A673 (cell line): Measurements from ENCODE around the gene MEGF6.

ENCODE experiments used
- CTCF ChIP-seq: fragments of 300-800, 200-600 bp; sonication (generic); conservative IDR thresholded peaks from 2 replicates; pipeline ENCODE4 v1.5.1; 2017; ENCODE audit warnings: low read depth, mild to moderate bottlenecking, antibody characterized with exemption, low read length, moderate library complexity, mixed read lengths
- EZH2 ChIP-seq: fragments of 200-600 bp; sonication (generic); IDR thresholded peaks from 2 replicates; pipeline ENCODE4 v1.6.1; 2017; ENCODE audit warnings: borderline replicate concordance, low read depth, mild to moderate bottlenecking, mixed read lengths, antibody characterized with exemption, low read length; ENCODE audit not compliant: poor library complexity, severe bottlenecking

- no peak for TF ChIP-seq CTCF
- TF ChIP-seq EZH2 = no peak
Measured at GRCh38 chr1:3545363-3546047, 65.8 kb downstream of the MEGF6 start.
